Endodermal cell (in vitro differentiated cells): ENCODE results near the gene ZNF688. TPM values are rescaled to one million over a fixed set of nuclear protein-coding genes. Genes with fewer than 3 reads are reported as not detected.

ENCODE experiments used
- DNase-seq: peaks from one replicate; pipeline ENCODE4 v3.0.0-alpha.2; 2017
- H3K27ac ChIP-seq: 2 replicates; pipeline ENCODE4 v1.5.1; 2013; ENCODE audit warnings: mild to moderate bottlenecking, low read depth, low read length, moderate library complexity
- H3K27me3 ChIP-seq: 2 replicates; pipeline ENCODE4 v1.6.1; 2013; ENCODE audit warnings: mild to moderate bottlenecking, low read length, moderate library complexity; ENCODE audit not compliant: insufficient read depth, control insufficient read depth, poor library complexity, severe bottlenecking
- H3K36me3 ChIP-seq: 2 replicates; pipeline ENCODE4 v1.7.0; 2013; ENCODE audit warnings: mild to moderate bottlenecking, low read length, moderate library complexity; ENCODE audit not compliant: control insufficient read depth, insufficient read depth
- H3K4me1 ChIP-seq: one replicate; pipeline ENCODE4 v1.7.0; 2013; ENCODE audit warnings: low read length; ENCODE audit not compliant: control insufficient read depth, insufficient read depth
- H3K4me3 ChIP-seq: 2 replicates; pipeline ENCODE4 v1.5.1; 2013; ENCODE audit warnings: mild to moderate bottlenecking, low read length, moderate library complexity
- H3K9ac ChIP-seq: 2 replicates; pipeline ENCODE4 v1.6.1; 2013; ENCODE audit warnings: mild to moderate bottlenecking, low read length, moderate library complexity; ENCODE audit not compliant: poor library complexity, severe bottlenecking; ENCODE audit errors: extremely low read depth
- H3K9me3 ChIP-seq: 2 replicates; pipeline ENCODE4 v1.6.1; 2013; ENCODE audit warnings: mild to moderate bottlenecking, low read length, moderate library complexity; ENCODE audit not compliant: control insufficient read depth
- H3K27ac Mint-ChIP-seq: 2 replicates; pipeline ENCODE4 v1.8.0; 2020; ENCODE audit warnings: mixed read lengths
- H3K27me3 Mint-ChIP-seq: 2 replicates; pipeline ENCODE4 v1.8.0; 2021; ENCODE audit warnings: mild to moderate bottlenecking, mixed read lengths; ENCODE audit not compliant: insufficient read depth
- H3K36me3 Mint-ChIP-seq: 2 replicates; pipeline ENCODE4 v1.8.0; 2020; ENCODE audit warnings: low read depth, mixed read lengths
- H3K4me1 Mint-ChIP-seq: 2 replicates; pipeline ENCODE4 v1.8.0; 2020; ENCODE audit warnings: mixed read lengths
- H3K4me3 Mint-ChIP-seq: 2 replicates; pipeline ENCODE4 v1.8.0; 2020; ENCODE audit warnings: mild to moderate bottlenecking, moderate library complexity, mixed read lengths
- H3K9me3 Mint-ChIP-seq: 2 replicates; pipeline ENCODE4 v1.8.0; 2020; ENCODE audit warnings: mild to moderate bottlenecking, mixed read lengths
- CTCF ChIP-seq: fragments of 200-600 bp; sonication (generic); conservative IDR thresholded peaks from 2 replicates; pipeline ENCODE4 v1.5.0; 2021; ENCODE audit warnings: antibody characterized with exemption, mild to moderate bottlenecking
- WGBS, 2 experiments: methylation state at CpG; one replicate each; pipeline versions ENCODE4 v1.1.5 to v1.1.7; 2013; ENCODE audit warnings: missing lambda C conversion rate in 2 of 2, mixed read lengths in 1 of 2; ENCODE audit not compliant: insufficient coverage in 1 of 2, insufficient read length in 1 of 2; 5-methylcytosine and 5-hydroxymethylcytosine counted together
- total RNA-seq, 2 donors: library from RNA; stranded (reverse); fragmentation: NEBNext Ultra II Directional in 1 of 2; extraction: Animal tissue kit (Norgen Biotek cat#: 25700) in 1 of 2; gene quantifications; 2 replicates in 1 of 2; 3 replicates in 1 of 2; pipeline ENCODE4 v1.2.1, GENCODE V29; 2021

Gene ZNF688
- total RNA-seq, 2 donors from 2014 or later: 6.4 to 7.5 TPM

- Histone ChIP-seq H3K27me3 (no peaks in the 10 kb centered on the region), H3K36me3 (peaks cover 33% of the 10 kb centered on the region), H3K9me3 (no peaks in the 10 kb centered on the region), H3K9ac (no peak overlapping the region), H3K4me1 (peaks cover 10% of the 10 kb centered on the region), H3K27ac (no peak overlapping the region), H3K4me3 (no peak overlapping the region)
- H3K36me3 Mint-ChIP-seq: peaks cover 35% of the 10 kb centered on the region
- peak overlapping the region; percentile 50 for H3K27ac Mint-ChIP-seq
- peaks cover 18% of the 10 kb centered on the region for H3K4me1 Mint-ChIP-seq
- H3K9me3 Mint-ChIP-seq: no peaks in the 10 kb centered on the region
- H3K4me3 Mint-ChIP-seq: no peak overlapping the region
- TF ChIP-seq CTCF: no peak
- 92 to 97% methylated on average over 14 to 18 of the region's 18 CpGs for WGBS, 2 experiments
- H3K27me3 Mint-ChIP-seq: no peaks in the 10 kb centered on the region
- no peak for DNase-seq
Measured at GRCh38 chr16:30554557-30555314, 16.8 kb downstream of the ZNF688 start.

GRCh38 chr16:30553393-30553899, 18.1 kb downstream of the ZNF688 start:
- H3K4me1 ChIP-seq: peaks cover 10% of the 10 kb centered on the region
- H3K27me3 ChIP-seq: no peaks in the 10 kb centered on the region
- H3K36me3 Mint-ChIP-seq: peaks cover 35% of the 10 kb centered on the region
- WGBS, 2 experiments: 98 to 100% methylated on average over 1 to 2 of the region's 2 CpGs
- H3K27ac Mint-ChIP-seq: peak overlapping the region; percentile 18
- H3K4me3 ChIP-seq: no peak overlapping the region
- no peak overlapping the region for H3K9ac ChIP-seq
- H3K4me3 Mint-ChIP-seq: no peak overlapping the region
- no peak overlapping the region for H3K27ac ChIP-seq
- no peaks in the 10 kb centered on the region for H3K27me3 Mint-ChIP-seq
- no peaks in the 10 kb centered on the region for H3K9me3 ChIP-seq
- no peak for TF ChIP-seq CTCF
- DNase-seq: no peak
- H3K36me3 ChIP-seq: peaks cover 33% of the 10 kb centered on the region
- H3K9me3 Mint-ChIP-seq: peaks cover 4% of the 10 kb centered on the region
- H3K4me1 Mint-ChIP-seq: peaks cover 28% of the 10 kb centered on the region

GRCh38 chr16:30552956-30553355, 18.6 kb downstream of the ZNF688 start:
- Histone ChIP-seq H3K36me3 (peaks cover 33% of the 10 kb centered on the region), H3K9me3 (peaks cover 4% of the 10 kb centered on the region), H3K27ac (no peak overlapping the region), H3K4me1 (peaks cover 10% of the 10 kb centered on the region), H3K9ac (no peak overlapping the region), H3K27me3 (no peaks in the 10 kb centered on the region), H3K4me3 (no peak overlapping the region)
- H3K9me3 Mint-ChIP-seq: peaks cover 9% of the 10 kb centered on the region
- H3K27ac Mint-ChIP-seq: peak overlapping the region; percentile 18
- no peak for DNase-seq
- H3K27me3 Mint-ChIP-seq: no peaks in the 10 kb centered on the region
- H3K4me1 Mint-ChIP-seq: peaks cover 31% of the 10 kb centered on the region
- 93 to 95% methylated on average over 3 to 4 of the region's 4 CpGs for WGBS, 2 experiments
- H3K36me3 Mint-ChIP-seq: peaks cover 35% of the 10 kb centered on the region
- H3K4me3 Mint-ChIP-seq: no peak overlapping the region
- no peak for TF ChIP-seq CTCF
